Frontal cortex (tissue), 4 donors: ENCODE data around the gene AK9. TPM values are rescaled to one million over a fixed set of nuclear protein-coding genes. Genes with fewer than 3 reads are reported as not detected.
A peak's percentile ranks its signal among the peaks of the same experiment; 100 is the strongest.
"Not testable (repeated sequence)": the region's sequence is repeated elsewhere in the genome, so short reads cannot be mapped to it uniquely, and the experiment has no call there.

Source experiments
- DNase-seq, 2 donors: peaks; one replicate each; pipeline ENCODE4 v3.0.0; 2012; ENCODE audit warnings: low spot score in 2 of 2
- FAIRE-seq: peaks from 2 replicates; lab custom pipeline; 2012; peaks lifted over from hg19 to GRCh38; lab: Jason Lieb, UNC
- total RNA-seq: library from RNA; depleted of rRNA; stranded (reverse); fragments of >200 nt; gene quantifications from one replicate; pipeline ENCODE4 v1.2.3, GENCODE V29; 2014
- donor health status: control.
- donor health status: control.
- donor health status: control.

AK9 gene
- total RNA-seq, 1 donor from 2014 or later: 80.3 TPM

GRCh38 chr6:109467696-109468095 is 223.3 kb downstream of the AK9 start:
- DNase-seq (no peak), FAIRE-seq (no peak)

DNA sequence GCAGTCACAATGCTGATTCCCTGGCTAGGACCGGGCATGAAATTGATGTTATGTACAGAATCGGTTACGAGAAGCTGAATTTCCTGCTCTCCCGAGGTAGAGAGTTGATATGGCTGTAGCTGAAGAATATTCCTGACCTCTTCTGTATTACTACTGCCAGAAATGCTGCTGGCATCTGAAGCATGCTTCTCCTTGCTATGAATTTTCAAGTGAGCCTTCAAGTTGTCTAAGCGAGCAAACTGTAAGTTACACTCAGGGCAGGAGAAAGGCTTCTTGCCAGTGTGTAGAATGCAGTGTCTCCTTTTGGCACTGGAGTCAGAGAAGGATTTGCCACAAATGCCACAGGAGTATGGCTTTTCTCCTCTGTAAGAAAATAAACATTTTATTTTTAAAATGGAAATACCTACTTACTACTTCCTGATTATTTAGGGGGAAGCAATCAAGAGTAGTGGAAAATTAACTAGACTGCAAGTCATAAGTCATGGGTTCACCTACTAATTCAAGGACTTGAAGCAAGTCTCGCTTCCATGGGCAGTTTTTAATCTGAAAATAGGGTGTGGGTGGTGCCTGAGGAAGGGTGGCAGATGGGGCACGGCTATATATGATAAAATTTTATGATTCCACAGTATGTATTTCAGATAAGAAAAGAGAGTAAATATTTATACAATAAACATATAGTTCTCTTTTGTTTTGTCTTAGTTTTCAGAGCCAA is 224.6 kb downstream of the AK9 start:
- FAIRE-seq (no peak), DNase-seq (no peak)

- no peak for FAIRE-seq
- DNase-seq: no peak
Observed at GRCh38 chr6:109465772-109466171, 225.2 kb downstream of the AK9 start.

- no peak for FAIRE-seq
Observed at GRCh38 chr6:109461733-109462526, 229.1 kb downstream of the AK9 start.

DNA sequence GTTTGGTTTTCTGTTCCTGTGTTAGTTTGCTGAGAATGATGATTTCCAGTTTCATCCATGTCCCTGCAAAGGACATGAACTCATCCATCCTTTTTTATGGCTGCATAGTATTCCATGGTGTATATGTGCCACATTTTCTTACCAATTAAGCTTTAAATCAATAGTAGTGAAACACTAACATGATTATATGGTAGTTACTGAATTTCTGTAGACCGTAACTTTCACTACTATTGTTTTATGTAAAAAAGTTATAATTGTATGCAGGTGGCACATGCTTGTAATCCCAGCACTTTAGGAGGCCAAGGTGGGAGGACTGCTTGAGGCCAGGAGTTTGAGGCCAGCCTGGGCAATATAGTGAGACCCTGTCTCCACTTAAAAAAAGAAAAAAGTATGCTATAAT is 229.8 kb downstream of the AK9 start:
- DNase-seq, FAIRE-seq: not testable (repeated sequence)

More at GRCh38 chr6:109461733-109462526, 229.1 kb downstream of the AK9 start:
- no peak for DNase-seq

- DNase-seq (no peak), FAIRE-seq (no peak)
Observed at GRCh38 chr6:109460161-109460829, 230.7 kb downstream of the AK9 start.

DNA sequence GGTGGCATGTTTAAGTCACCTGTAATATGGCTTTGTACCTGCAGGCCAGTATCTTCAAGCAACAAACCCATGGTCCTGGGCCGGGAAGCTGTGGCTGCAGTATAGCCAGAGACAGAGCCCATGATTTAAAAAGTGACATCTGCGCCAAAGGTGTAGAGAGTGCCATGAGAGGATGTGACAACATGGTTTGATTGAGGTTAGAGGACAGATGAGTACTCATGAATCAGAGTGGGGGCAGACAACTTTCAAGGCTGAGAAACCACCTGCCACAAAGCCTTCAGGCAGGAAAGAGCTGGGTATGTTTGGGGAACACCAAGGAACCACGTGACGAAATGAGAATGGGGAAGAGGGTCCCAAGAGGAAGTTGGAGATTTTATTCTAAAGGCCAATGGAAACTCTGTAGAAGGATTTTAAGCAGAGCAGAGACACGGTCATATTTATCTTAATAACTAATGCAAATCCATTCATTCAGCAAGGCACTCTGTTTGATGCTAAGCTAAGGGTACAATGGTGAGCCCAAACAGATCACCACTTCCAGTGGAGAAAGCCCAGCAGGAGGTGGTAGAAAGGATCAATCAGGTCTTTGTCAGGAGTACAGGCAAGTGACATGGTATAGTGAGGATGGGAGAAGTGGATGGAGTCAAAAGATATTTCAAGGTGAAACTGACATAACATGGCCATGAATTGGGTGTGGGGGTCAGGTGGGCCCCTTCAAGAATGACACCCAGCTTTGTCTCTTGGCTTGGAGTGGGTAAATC is 232.0 kb downstream of the AK9 start:
- no peak for DNase-seq
- no peak for FAIRE-seq

DNA sequence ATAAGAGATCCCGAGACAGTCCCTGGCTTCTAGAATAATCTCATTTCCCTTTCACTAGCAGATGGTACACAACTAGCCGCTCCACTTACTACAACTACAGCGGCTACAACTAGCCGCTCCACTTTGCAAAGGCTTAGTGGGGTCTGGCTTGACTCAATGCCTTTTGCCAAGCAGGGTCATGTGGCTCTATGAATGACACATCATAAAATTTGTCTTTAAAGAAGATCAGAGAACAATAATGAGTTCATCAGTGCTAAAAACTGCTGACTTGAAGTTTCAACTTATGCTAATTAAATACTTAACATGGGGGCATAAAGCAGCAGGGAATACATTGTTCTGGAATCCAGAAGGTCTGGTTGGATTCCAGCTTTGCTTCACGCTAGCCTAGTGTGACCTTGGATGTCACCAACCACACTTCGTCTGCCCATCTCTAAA is 233.4 kb downstream of the AK9 start:
- no peak for FAIRE-seq
- no peak for DNase-seq

DNA sequence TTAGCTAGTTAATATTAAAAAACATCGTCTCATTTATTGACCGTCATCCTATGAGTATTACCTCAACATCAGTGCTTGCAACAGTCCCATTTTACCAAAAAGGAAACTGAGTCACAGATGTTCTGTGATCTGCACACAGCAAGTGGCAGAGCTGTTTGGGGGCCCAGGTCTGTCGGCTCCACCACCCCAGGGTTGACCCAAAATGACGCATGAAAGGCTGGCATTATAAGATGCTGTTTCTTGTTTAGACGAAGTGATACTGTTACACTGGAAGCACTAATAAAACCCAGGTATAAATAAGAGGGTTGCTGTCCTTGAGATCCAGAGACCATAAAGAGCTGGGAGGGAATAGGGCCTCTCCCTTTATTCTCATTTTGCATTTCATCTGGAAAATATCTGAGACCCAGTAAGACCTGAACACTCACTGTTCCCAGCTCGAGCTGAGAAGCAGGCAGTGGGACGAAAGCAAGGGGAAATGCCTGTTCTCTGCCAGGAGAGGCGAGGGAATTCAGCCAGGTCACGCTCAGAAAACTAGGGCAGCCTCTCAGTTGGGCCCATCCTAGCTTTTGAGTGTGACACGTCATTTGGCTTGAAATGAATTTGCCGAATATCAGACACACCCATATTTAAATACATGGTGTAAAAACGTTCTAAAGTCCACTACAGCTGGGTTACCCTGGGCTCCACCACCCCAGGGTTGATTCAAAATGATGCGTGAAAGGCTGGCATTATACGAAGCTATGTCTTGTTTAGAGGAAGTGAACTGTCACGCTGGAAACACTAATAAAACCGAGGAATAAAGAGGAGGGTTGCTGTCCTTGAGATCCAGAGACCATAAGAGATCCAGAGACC is 234.1 kb downstream of the AK9 start:
- DNase-seq (no peak), FAIRE-seq (no peak)

- FAIRE-seq: no peak
- DNase-seq: no peak
Observed at GRCh38 chr6:109456111-109456583, 234.9 kb downstream of the AK9 start.

- FAIRE-seq (no peak), DNase-seq (peak; percentile 71 to 72)
Observed at GRCh38 chr6:109455437-109456110, 235.4 kb downstream of the AK9 start, which contains the start of gene MICAL1. Gene MICAL1 (minus strand): TSS chr6:109455772. CDS start chr6:109454196, 1,576 bp downstream.

DNA sequence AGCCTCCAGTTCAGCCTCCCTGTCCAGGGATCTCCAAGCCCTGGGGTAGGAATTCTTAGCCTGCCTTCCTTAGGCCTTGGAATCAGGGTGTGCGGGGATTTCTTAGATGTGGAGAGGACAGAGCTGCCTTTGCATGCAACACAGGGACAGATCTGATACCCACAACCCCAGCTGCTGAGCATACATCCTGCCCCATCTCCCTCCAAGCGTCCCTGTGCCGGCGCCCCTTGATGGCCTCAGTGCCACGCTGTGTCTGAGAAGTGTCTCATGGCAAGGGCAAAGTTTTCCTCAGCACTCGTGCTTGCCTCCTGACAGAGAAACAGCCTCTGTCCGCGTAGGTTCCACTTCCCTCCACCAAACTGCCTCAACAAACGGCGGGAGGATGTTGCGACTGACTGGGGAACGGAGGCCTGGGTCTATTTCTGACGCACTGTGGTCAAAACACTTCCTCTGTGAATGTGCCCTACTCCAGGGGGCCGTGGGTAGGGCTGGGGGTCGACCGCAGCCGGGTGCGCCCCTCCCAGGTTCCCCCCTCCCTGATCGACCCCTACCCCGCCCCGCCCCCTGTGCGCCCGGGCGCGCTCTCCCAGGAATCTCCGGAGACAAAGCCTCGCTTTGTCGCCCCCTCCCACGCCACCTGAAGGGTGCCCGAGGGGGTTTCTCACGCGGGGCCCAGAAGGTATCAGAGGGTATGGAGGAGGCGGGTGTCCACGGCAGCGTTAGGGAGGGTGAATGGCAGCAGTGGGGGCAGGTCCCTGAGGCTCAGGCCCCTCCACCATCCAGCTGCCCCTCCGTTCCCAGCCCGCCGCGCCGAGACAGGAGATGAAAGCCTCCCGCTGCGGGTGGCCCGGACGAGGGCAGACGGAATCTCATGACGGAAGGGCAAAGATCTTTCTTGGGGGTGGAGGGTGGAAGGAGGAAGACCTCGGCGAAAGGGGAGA is 236.2 kb downstream of the AK9 start:
- FAIRE-seq: no peak
- peak in 1 of 2 donors; percentile 48 for DNase-seq

DNA sequence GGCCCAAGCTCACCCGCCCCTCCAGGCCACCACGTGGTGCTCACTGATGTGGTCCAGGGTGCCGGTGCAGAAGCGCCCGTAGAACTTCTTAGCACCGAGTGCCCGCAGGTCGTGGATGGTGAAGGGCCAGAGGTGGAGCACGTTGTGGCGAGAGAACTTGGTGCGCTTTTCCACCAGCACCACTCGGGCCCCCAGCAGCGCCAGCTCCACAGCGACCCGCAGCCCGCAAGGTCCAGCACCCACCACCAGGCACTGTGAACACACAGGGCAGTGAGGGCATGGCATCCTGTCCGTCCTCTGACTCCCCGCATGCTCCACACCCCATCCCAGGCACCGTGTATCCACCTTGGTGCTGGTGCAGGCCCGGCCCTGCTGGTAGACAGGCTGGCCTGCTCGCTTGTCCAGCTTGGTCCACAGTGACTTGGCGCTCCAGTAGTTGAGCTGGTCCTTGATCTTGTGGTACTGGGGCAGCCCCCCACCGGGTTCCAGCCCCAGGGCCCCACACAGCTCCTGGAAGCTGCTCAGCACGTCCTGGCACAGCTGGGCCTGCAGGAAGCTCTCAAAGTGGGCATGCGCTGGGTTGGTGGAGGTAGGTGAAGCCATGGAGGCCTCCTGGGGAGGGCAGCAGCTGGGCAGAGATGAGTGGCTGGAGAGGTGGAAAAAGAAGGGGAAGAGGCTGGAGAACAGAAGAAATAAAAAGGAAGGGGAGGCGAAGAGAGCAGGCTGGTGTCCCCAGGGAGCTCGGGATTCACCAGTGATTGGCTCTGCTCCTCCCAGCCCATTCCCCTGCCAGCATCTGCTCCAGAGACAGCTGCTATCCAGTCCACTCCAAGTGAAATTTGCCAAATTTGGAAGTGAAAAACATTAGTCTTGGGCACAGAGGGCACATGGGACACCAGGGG is 237.2 kb downstream of the AK9 start:
- FAIRE-seq: no peak
- peak in 1 of 2 donors; percentile 47 for DNase-seq

GRCh38 chr6:109453156-109453555 is 237.8 kb downstream of the AK9 start:
- no peak for DNase-seq
- no peak for FAIRE-seq

DNA sequence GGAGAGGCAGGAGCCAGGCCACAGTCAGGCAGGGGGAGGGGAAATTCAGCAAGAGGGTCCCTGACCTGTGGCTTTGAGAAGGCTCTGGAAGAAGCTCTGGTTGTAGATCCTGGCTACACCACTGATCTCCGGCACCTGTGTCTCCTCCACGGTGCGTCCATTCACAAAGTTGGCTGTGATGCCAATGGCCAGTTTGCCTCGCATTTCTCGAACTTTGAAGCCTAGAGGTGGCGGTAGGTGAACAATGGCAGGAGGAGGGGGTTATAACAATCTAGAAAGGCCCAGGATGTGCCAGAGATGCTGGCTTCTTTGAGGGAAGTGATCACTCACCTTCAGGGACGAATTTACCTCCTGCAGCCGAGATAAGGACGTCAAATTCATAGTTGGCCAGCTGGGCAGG is 238.8 kb downstream of the AK9 start:
- no peak for DNase-seq
- no peak for FAIRE-seq

GRCh38 chr6:109451376-109451775 is 239.6 kb downstream of the AK9 start:
- FAIRE-seq: no peak
- DNase-seq: no peak
